DMS114 treated with DMSO at 0.1 percent for 48 hours (cell line): ENCODE data around the gene KRTAP12-3.
"Not testable (repeated sequence)": the region's sequence is repeated elsewhere in the genome, so short reads cannot be mapped to it uniquely, and the experiment has no call there.

Experiments
- DNase-seq: peaks from one replicate; lab custom pipeline; 2025; ENCODE audit not compliant: unreplicated experiment; lab: John Stamatoyannopoulos, UW

Gene KRTAP12-3

DNA sequence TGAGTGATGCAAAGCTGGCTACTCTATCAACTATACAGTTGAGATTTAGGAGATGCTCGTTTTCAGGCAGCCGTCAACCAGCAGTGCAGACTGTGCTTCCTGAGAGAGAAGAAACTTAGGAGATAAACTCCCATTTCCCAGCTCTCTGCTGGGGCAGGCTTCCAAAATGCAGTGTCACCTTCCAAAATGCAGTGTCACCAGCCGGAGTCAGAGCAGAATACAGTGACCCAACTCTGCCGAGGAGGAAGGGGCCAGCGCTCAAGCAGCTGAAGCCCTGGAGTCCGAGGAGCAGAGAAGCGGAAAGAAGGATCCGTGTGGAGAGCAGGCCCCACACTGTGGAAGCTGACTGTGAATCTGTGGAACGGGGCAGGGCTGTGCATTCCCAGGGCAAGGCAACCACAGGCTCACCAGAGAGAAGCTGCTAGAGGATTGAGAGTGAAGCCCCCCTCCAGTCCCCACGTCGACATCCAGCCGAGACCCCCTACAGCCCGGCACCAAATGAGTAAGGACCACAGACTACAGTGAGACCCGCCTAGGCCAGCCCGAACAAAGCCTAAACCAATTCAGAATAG lies 24.9 kb downstream of the KRTAP12-3 start:
- DNase-seq, result no peak

DNA sequence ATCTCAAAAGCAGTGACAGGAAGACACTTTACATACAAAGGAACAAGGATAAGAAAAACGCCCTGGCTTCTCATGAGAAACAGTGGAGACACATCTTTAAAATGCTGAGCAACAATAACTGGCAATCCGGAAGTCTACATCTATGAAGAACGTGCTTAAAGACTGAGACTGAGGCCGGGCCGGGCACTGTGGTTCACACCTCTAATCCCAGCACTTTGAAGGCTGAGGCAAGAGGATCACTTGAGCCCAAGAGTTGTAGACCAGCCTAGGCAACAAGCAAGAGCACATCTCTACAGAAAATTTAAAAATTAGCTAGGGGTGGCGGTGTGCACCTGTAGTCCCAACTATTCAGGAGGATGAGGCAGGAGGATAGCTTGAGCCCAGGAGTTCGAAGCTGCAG lies 26.3 kb downstream of the KRTAP12-3 start:
- no peak for DNase-seq

DNA sequence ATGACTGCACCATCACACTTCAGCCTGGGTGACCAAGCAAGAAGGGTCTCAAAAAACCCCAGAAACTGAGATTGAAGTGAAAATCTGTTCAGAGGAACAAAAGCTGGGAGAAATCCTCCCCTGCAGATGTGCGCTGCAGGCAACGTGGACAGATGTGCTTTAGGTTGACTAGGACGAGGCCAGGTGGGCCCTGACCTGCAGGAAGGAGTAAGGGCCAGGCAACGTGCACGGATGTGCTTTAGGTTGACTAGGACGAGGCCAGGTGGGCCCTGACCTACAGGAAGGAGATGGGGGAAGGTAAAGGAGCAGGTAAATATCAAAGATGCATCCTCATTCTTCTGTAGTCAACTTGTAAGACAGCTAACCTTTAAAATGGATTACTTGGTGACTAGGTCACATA lies 26.8 kb downstream of the KRTAP12-3 start:
- DNase-seq, result no peak

DNA sequence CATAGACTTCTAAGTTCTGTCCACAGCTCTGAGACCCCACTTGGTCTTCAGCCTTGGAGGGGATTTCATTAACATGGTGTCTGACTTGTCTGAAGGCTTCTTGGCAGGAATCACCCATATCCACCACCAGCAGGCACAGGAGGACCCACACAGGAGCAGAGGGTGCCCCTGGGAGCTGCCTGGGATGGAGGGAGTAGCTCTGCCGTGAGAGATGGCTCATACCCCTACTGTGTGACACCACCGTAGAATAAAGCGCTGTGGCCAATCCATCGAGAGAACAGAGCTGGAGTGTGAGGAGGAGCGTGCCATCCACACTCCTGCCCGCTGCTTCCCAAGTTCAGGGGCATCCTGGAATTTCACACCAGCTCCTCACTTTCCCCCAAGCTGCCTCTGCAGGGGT lies 27.3 kb downstream of the KRTAP12-3 start:
- not testable (repeated sequence) for DNase-seq

DNA sequence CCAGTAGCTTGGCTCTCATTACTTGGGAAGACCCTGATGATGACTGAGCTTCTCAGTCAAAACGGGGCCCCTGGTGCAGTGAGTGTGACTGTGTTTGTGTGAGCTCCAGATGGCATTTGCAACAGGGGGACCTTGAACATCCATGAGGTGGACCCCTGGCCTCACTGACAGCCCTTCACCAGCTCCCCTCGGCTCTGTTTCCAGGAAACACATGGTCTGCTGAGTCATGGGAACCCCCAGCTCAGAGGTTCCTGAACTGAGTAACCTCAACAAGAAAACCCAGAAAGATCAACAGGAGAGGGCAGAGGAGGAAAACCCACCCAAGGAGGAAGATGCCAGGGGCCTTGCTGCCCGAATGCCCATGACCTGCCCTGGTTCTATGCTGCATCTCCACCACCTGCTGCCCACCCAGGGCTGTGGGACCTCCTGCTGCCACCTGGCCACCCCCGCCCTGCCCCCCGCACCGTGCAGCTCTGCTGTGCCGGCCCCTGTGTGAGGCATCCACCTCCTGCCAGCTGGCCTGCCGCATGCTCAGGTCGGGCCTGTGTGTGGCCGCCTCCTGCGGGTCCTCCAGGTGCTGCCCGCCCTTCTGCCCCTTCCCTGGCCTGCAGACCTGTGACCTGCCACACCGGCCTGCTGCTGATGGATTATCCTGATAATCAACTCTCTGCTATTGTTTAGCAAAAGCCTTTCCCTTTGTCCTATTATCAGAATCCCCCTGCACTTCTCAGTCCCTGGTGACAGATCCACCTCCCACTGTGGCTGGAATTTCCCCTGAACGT lies 28.5 kb downstream of the KRTAP12-3 start:
- no peak for DNase-seq

DNA sequence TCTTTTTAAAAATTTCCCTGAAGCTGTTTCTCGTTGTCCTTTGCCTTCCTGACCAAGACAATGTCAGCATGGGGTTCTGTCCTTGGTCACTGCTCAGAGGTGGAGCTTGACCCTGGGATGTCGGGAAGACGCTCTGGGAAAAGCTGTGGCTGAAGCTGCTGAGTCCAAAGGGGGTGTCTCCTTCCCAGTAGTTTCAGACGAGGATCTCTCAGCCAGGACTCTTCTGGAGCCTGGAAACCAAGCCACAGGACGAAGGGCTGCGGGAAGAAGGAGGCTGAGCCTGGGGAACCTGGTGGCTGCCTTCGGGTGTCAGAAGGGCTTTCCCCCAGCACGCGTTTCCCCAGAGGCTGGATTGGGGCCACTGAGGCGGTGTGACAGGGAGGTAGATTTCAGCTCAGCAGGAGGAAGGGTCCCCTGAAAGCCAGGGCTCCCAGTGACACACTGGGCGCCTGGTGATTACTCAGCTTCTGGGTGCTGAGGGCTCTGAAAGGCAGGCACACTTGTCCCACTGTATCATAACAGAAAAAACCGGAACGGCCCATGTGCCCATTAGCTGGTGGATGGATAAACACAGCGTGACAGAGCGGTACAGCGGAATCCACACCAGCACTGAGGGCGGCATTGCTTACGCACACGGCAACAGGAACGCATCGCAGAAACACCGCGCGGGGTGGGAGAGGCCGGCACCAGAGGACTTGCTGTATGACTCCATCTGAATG lies 29.3 kb downstream of the KRTAP12-3 start:
- no peak for DNase-seq

DNA sequence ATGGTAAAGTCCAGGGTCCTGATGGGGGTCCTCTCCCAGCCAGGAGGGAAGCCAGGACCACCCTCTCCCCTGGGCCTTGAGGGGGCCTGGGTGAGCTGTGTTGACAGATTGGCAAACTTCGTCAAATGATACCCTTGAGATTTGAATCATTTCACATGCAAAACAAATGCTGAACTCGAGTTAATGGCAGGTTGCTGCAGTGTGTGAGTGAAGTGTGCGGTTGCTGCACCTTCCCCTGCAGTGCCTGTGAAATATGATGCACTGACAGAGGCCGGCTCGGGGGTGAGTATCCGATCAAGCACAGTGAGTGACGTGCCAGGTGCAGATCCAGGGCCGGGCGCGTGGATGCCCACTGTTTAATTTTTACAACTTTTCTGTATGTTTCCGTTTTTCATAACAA lies 29.9 kb downstream of the KRTAP12-3 start:
- no peak for DNase-seq

DNA sequence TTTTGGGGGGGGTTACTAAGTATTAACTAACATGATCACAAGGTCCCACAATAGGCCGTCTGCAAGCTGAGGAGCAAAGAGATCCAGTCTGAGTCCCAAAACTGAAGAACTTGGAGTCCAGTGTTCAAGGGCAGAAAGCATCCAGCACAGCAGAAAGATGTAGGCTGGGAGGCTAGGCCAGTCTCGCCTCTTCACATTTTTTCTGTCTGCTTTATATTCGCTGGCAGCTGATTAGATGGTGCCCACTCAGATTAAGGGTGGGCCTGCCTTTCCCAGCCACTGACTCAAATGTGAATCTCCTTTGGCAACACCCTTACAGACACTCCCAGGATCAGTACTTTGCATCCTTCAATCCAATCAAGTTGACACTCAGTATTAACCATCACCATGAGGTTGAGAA lies 32.0 kb downstream of the KRTAP12-3 start:
- DNase-seq, result not testable (repeated sequence)

DNA sequence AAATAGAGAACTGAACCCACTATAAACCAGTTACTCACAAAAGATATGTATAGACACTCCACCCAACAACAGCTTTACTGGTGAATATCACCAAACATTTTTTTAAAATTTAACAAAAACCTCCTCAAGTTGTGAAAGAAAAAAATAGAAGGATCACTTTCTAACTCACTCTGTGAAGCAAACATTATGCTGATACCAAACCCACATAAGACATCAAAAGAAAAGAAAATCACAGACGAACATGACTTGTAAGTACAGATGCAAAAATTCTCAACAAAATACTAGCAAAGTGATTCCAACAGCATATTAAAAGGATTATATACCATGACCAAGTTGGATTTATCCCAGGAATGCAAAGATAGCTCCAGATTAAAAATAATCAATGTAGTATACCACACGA lies 34.0 kb downstream of the KRTAP12-3 start:
- no peak for DNase-seq

DNA sequence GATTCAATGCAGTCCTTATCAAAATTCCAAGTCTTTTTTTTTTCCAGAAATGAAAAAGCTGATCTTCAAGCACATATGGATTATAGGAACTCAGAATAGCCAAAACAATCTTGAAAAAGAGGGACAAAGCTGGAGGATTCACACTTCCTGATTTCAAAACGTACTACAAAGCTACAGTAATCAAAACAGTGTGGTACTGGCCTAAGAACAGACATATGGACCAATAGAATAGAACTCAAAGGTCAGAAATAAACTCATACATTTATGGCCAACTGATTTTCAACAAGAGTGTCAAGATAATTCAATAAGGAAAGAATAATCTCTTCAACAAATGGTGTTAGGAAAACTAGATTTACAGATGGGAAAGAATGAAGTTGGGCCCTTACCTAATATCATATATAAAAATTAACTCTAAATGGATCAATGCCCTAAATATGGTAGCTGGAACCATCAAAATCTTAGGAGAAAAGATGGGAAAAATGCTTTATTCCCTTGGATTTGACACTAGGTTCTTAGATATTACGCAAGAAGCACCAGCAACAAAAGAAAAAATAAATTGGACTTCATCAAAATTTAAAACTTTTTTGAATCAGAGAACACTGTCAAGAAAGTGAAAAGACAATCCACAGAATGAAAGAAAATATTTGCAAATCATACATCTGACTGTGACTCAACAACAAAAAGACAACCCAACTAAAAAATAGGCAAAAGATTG lies 35.2 kb downstream of the KRTAP12-3 start:
- no peak for DNase-seq

DNA sequence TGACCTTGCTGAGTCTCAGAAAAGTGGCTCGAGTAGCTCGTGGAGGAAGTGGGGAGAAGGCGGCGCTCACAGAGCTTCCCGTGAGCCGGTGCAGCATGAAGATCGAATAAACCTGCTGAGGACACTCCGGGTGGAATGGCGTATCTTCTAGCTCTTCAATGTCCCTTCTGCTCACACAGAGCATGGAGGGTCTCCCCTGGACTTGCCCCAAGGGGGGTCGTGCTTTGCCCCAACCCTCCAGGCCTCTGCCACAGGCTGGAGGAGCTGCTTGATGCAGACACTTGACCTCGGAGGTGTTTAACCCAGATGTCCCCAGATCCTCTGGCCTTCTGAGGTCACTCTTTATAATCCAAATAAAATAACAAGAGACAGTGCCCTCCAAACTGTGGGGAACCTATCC lies 37.0 kb downstream of the KRTAP12-3 start:
- DNase-seq, result no peak

DNA sequence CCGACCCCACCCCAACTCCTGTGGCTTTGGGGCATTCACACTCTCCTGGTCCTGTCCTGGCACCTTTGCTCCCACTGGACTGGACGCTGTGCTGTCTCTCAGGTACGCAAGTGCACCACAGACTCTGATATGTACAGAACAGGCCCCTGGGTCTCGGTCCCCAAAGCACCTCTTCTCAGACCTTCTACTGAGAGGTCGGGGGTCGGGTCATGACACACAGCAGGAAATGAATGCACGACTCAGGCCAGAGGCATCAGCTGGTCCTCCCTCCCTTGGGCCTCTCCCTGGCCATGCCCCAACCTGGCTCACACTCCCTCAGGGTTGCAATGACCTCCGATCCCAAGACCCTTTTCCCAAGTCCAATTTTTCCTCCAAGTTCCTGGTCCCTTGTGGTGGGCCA lies 37.5 kb downstream of the KRTAP12-3 start:
- no peak for DNase-seq

DNA sequence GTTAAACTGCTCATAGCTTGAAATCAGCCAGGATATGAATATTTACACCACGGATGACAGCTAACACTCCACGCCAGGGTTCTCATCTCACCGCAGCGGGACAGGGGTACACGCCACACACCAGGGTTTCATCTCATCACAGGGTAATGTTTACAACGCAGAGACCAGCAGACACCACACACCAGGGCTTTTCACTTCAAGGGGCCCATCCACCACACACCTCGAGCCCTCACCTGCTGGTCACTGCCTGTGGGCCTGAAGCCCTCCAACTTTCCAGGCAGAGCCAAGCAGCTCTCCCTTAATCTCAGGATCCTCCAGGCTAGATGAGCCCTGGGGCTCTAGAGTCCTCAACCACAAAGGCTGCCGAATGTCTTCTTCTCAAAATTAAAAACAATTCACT lies 37.9 kb downstream of the KRTAP12-3 start:
- no peak for DNase-seq

DNA sequence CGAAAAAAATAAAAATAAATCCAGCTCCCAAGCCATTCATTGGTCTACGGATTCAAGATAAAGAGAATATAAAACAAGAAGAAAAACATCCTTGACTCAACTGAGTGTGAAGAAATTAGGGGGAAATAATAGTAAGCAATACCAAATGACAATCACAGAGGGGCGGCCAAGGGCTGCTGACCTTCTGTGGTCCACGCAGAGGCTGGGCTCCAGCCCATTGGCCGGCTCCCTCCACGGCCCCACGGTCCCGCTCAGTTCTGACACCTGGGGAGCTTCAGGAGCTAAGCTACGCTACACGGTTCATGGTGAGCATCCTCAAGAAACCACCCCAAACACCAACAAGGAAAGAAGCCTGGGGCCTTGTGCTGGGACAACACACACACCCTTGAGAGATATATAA lies 38.8 kb downstream of the KRTAP12-3 start:
- no peak for DNase-seq

DNA sequence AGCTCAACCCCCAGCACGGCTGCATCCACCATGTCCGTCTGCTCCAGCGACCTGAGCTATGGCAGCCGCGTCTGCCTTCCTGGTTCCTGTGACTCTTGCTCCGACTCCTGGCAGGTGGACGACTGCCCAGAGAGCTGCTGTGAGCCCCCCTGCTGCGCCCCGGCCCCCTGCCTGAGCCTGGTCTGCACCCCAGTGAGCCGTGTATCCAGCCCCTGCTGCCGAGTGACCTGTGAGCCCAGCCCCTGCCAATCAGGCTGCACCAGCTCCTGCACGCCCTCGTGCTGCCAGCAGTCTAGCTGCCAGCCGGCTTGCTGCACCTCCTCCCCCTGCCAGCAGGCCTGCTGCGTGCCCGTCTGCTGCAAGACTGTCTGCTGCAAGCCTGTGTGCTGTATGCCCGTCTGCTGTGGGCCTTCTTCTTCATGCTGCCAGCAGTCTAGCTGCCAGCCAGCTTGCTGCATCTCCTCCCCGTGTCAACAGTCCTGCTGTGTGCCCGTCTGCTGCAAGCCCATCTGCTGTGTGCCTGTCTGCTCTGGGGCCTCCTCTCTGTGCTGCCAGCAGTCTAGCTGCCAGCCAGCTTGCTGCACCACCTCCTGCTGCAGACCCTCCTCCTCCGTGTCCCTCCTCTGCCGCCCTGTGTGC lies 39.6 kb downstream of the KRTAP12-3 start, which contains the start of gene KRTAP10-12:
Gene KRTAP10-12 (plus strand): TSS at position 1 of the 639 bp plus-strand sequence. CDS start 30 bp downstream, at position 31.
- not testable (repeated sequence) for DNase-seq

DNA sequence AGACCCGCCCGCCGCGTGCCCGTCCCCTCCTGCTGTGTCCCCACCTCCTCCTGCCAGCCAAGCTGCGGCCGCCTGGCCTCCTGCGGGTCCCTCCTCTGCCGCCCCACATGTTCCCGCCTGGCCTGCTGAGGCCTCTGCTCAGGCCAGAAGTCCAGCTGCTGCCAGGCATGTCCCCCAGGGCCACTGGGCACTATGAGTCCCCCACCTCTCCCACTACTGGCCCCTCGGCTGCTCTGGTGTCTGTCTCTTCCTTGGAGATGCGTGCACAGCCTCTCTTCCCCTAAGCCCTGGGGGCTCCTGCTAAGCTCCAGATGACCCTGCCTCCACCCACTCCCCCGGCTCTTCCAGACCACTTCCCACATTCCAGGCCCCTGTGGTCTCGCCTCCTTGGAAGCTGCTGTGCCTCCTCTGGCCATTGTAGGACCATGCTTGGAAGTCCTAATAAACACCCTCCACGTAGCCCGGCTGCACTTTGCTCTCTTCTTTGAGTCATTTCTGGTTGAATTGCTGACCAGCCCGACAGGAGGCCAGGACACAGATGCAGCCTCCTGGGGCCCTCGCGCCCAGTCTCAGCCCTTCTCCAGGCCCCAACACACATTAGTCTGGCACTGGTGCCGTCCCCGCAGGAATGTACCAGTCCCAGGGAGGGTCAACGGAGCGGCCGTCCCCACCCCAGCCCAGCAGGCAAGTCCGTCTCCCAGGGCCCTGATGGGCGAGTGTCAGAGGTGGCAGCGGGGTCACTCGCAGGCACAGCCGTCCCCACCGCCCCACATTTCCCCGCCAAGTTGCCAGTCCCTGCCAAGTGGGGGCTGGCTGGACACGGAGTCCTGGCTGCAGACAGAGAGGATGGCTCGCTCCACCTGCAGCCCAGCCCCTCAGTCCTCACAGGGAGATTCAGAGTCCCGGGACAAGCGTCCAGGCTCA lies 40.3 kb downstream of the KRTAP12-3 start:
- DNase-seq, result no peak

DNA sequence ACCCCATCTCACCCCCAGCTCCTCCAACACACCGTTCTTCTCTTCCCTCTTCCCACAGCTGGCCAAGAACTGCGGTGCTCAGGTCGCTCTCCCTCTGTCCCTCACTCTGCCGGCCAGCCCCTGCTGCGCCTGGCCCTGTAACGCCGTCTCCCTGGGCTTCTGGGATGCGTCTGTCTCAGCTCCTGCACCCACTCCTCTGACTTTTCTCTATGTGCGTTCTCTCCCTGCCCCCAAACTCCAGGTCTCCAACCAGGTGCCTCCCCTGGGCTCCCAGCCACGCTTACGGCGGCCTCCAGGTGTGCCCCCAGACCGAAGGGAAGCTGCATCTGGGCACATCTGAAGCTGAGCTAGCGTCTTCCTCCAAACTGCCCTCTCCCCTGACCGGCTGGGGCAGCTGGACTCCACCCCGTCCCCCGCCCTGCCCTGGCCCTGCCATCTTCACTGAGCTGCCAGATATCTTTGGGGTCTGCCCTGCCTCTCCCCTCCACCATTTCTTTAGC lies 41.8 kb downstream of the KRTAP12-3 start:
- DNase-seq, result no peak

DNA sequence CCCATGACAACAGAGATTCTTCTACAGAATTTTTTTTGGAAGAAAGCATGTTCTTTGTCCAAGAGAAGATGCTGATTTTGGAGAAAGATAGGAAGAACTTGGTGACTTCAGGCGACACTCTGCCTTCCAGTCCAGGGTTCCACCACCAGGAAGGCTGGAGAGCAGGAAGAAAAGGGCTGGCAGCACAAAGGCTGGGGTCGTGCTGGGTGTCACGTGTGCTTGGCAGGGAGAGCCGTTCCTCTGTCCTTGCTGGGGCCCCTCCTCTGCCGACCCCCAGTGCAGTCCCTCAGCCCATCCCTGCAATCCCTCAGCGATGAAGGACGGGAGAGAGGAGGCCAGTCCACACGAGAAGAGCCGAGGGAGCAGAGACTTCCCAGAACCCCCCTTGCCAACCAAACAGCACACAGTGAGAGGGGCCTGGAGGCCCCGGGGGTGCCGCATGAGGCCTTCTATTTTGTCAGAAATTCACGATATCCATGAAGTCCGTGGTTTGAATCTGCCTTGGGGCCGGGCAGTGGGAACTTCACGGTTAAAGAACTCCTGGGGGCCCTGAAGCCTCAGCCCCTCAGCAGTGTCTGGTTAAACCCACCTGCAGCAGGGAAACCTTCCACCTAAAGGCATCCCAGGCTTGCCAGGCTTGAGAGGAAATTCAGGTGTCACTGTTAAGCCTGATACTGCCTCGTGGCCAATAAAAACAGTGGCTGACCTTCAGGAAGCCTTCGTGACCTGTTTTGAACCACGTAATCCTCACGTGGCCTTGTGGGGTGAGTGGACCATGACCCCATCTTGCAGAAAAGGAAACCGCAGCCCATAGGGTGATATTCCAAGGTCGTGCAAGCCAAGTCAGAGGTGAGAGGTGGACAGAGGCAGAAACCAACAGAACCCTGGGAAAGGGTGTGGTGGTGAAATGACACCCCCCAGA lies 42.6 kb downstream of the KRTAP12-3 start:
- no peak for DNase-seq

DNA sequence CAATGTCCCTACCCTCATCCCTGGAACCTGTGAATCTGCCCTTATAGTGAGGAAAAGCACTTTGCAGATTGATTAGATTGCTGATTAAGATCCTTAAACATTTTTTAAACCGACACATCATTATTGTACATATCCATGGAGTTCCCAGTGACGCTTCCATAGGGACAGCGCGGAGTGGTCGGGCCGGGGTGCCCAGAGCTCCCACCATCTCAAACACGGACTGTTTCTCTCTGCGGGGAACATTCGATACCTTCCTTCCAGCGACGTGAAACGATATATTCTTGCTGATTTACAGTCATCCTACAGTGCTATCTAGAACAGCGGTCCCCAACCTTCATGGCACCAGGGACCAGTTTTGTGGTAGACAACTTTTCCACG lies 43.3 kb downstream of the KRTAP12-3 start:
- no peak for DNase-seq
